H1 (cell line): ENCODE measurements around the gene JAG2. TPM values are rescaled to one million over a fixed set of nuclear protein-coding genes. Genes with fewer than 3 reads are reported as not detected.

Source experiments
- CTCF ChIA-PET: fragments of 300-600 bp; sonication (Branson Sonifier 250); formaldehyde crosslinking; loops from one replicate; lab custom pipeline; 2021; ENCODE audit not compliant: partially characterized antibody; lab: Charles Lee
- POLR2A ChIA-PET: fragments of 300-600 bp; sonication (Branson Sonifier 250); formaldehyde crosslinking; loops from one replicate; lab custom pipeline; 2021; ENCODE audit warnings: inconsistent platforms; ENCODE audit not compliant: partially characterized antibody; lab: Charles Lee
- DNase-seq, 2 experiments: peaks; one replicate each; pipeline versions ENCODE4 v3.0.0 to v3.0.0-alpha.2; 2010 to 2022; ENCODE audit warnings: low spot score in 2 of 2, low read depth in 1 of 2, mixed read lengths in 1 of 2
- FAIRE-seq: peaks from 2 replicates; lab custom pipeline; 2011; peaks lifted over from hg19 to GRCh38; lab: Jason Lieb, UNC
- H2AFZ ChIP-seq: 2 replicates; pipeline ENCODE4 v1.8.1; 2012; ENCODE audit warnings: low read length, inconsistent platforms
- H2AK5ac ChIP-seq: 2 replicates; pipeline ENCODE4 v1.6.1; 2013; ENCODE audit warnings: low read depth, low read length
- H2BK120ac ChIP-seq: replicated peaks from 2 replicates; pipeline ENCODE3; 2013; ENCODE audit warnings: low read depth, low read length, inconsistent platforms
- H2BK12ac ChIP-seq: 2 replicates; pipeline ENCODE4 v1.6.1; 2013; ENCODE audit warnings: low read depth, low read length
- H2BK15ac ChIP-seq: 2 replicates; pipeline ENCODE4 v1.6.1; 2013; ENCODE audit warnings: low read length
- H2BK20ac ChIP-seq: 2 replicates; pipeline ENCODE4 v1.6.1; 2013; ENCODE audit warnings: low read length
- H2BK5ac ChIP-seq: 2 replicates; pipeline ENCODE4 v1.6.1; 2013; ENCODE audit warnings: low read depth, low read length
- H3K14ac ChIP-seq: 2 replicates; pipeline ENCODE4 v1.6.1; 2013; ENCODE audit warnings: inconsistent platforms; ENCODE audit not compliant: insufficient read length
- H3K18ac ChIP-seq: 2 replicates; pipeline ENCODE4 v1.6.1; 2013; ENCODE audit warnings: low read length; ENCODE audit errors: extremely low read depth
- H3K23ac ChIP-seq: 2 replicates; pipeline ENCODE4 v1.6.1; 2013; ENCODE audit warnings: inconsistent platforms; ENCODE audit not compliant: insufficient read length
- H3K23me2 ChIP-seq: 2 replicates; pipeline ENCODE4 v1.6.1; 2013; ENCODE audit warnings: low read depth, low read length
- H3K27ac ChIP-seq: 2 replicates; pipeline ENCODE4 v1.6.1; 2011; ENCODE audit warnings: low read depth, low read length, inconsistent platforms
- H3K27me3 ChIP-seq, 4 experiments: replicated peaks in 1 of 4; 1 replicate in 1 of 4; 2 replicates in 3 of 4; pipeline versions ENCODE4 v1.6.1 to v1.8.1; 2011 to 2013; ENCODE audit warnings: low read length in 3 of 4, mild to moderate bottlenecking in 3 of 4, inconsistent platforms in 2 of 4, mixed read lengths in 2 of 4, moderate library complexity in 1 of 4; ENCODE audit not compliant: control insufficient read depth in 3 of 4, insufficient read depth in 3 of 4; ENCODE audit errors: extremely low read depth in 1 of 4
- H3K36me3 ChIP-seq, 4 experiments: 2 replicates each; pipeline versions ENCODE4 v1.6.1 to v1.8.1; 2011 to 2013; ENCODE audit warnings: mild to moderate bottlenecking in 4 of 4, low read length in 3 of 4, moderate library complexity in 2 of 4, control low read depth in 1 of 4, inconsistent platforms in 1 of 4; ENCODE audit not compliant: insufficient read depth in 4 of 4, control insufficient read depth in 2 of 4
- H3K4ac ChIP-seq: replicated peaks from 2 replicates; pipeline ENCODE3; 2013; ENCODE audit warnings: low read length, low read depth, mixed read lengths, inconsistent platforms; ENCODE audit not compliant: insufficient read length
- H3K4me1 ChIP-seq, 4 experiments: replicated peaks in 1 of 4; 1 replicate in 1 of 4; 2 replicates in 3 of 4; pipeline versions ENCODE4 v1.6.1 to v1.8.1; 2011 to 2013; ENCODE audit warnings: low read length in 3 of 4, inconsistent platforms in 2 of 4, mixed read lengths in 1 of 4; ENCODE audit not compliant: insufficient read depth in 4 of 4, control insufficient read depth in 3 of 4
- H3K4me2 ChIP-seq, 2 experiments: 2 replicates each; pipeline versions ENCODE4 v1.6.1 to v1.8.1; 2011 to 2013; ENCODE audit warnings: low read depth in 2 of 2, low read length in 2 of 2, control low read depth in 1 of 2, inconsistent platforms in 1 of 2, mild to moderate bottlenecking in 1 of 2; ENCODE audit not compliant: insufficient read depth in 1 of 2
- H3K4me3 ChIP-seq, 4 experiments: fragments of 200-600, 300-600 bp in 1 of 4; sonication (generic), shearing (Covaris generic), sonication (Bioruptor Twin) in 1 of 4; 2 replicates each; pipeline versions ENCODE4 v1.5.1 to v1.8.1; 2011 to 2016; ENCODE audit warnings: low read length in 4 of 4, low read depth in 3 of 4, control low read depth in 2 of 4, inconsistent platforms in 2 of 4, mild to moderate bottlenecking in 2 of 4, mixed read lengths in 1 of 4, moderate library complexity in 1 of 4; ENCODE audit not compliant: insufficient read depth in 2 of 4; ENCODE audit errors: extremely low read depth in 1 of 4
- H3K56ac ChIP-seq: replicated peaks from 2 replicates; pipeline ENCODE3; 2013; ENCODE audit warnings: low read depth, mild to moderate bottlenecking, mixed read lengths, low read length, inconsistent platforms; ENCODE audit not compliant: insufficient read length
- H3K79me1 ChIP-seq: 2 replicates; pipeline ENCODE4 v1.6.1; 2013; ENCODE audit warnings: low read depth, low read length, control low read depth
- H3K79me2 ChIP-seq, 2 experiments: 2 replicates each; pipeline versions ENCODE4 v1.6.1 to v1.8.1; 2012 to 2013; ENCODE audit warnings: low read length in 2 of 2, mild to moderate bottlenecking in 2 of 2, inconsistent platforms in 1 of 2; ENCODE audit not compliant: insufficient read depth in 2 of 2, control insufficient read depth in 1 of 2
- H3K9ac ChIP-seq, 4 experiments: replicated peaks in 1 of 4; 1 replicate in 1 of 4; 2 replicates in 3 of 4; pipeline versions ENCODE4 v1.6.1 to v1.8.1; 2011 to 2013; ENCODE audit warnings: low read depth in 3 of 4, low read length in 3 of 4, control low read depth in 2 of 4, mild to moderate bottlenecking in 2 of 4, moderate library complexity in 2 of 4, inconsistent platforms in 1 of 4; ENCODE audit errors: extremely low read depth in 1 of 4
- H3K9me3 ChIP-seq, 2 experiments: 2 replicates each; pipeline versions ENCODE4 v1.6.1 to v1.8.1; 2012 to 2013; ENCODE audit warnings: mild to moderate bottlenecking in 2 of 2, moderate library complexity in 2 of 2, control low read depth in 1 of 2, inconsistent platforms in 1 of 2, low read depth in 1 of 2, low read length in 1 of 2, mixed read lengths in 1 of 2; ENCODE audit not compliant: insufficient read depth in 2 of 2
- H4K20me1 ChIP-seq, 2 experiments: replicated peaks in 1 of 2; 2 replicates each; pipeline versions ENCODE3 to v1.8.1; 2011 to 2013; ENCODE audit warnings: inconsistent platforms in 2 of 2, low read length in 2 of 2, mild to moderate bottlenecking in 1 of 2; ENCODE audit not compliant: insufficient read depth in 2 of 2, control insufficient read depth in 1 of 2
- H4K5ac ChIP-seq: 2 replicates; pipeline ENCODE4 v1.6.1; 2013; ENCODE audit warnings: low read length, low read depth, mixed read lengths, inconsistent platforms; ENCODE audit not compliant: insufficient read length
- H4K8ac ChIP-seq: 2 replicates; pipeline ENCODE4 v1.8.0; 2013; ENCODE audit warnings: mild to moderate bottlenecking, moderate library complexity, low read length, inconsistent platforms; ENCODE audit not compliant: insufficient read depth; ENCODE audit errors: extremely low read depth
- H4K91ac ChIP-seq: replicated peaks from 2 replicates; pipeline ENCODE3; 2013; ENCODE audit warnings: low read length, mixed read lengths, inconsistent platforms; ENCODE audit not compliant: insufficient read length
- ATF2 ChIP-seq: IDR thresholded peaks from 2 replicates; pipeline ENCODE4 v1.6.1; 2012; ENCODE audit warnings: low read length, inconsistent platforms
- ATF3 ChIP-seq: IDR thresholded peaks from 2 replicates; pipeline ENCODE4 v1.6.1; 2011; ENCODE audit warnings: low read depth, mild to moderate bottlenecking, low read length; ENCODE audit not compliant: insufficient read depth
- E2F6 ChIP-seq: IDR thresholded peaks from 2 replicates; pipeline ENCODE4 v1.6.1; 2012; ENCODE audit warnings: inconsistent platforms
- SAP30 ChIP-seq: fragments of 300-600 bp; sonication (generic); IDR thresholded peaks from 2 replicates; pipeline ENCODE4 v1.7.1; 2012; ENCODE audit warnings: low read length, moderate library complexity, mild to moderate bottlenecking, inconsistent platforms; ENCODE audit not compliant: insufficient read depth, insufficient replicate concordance
- whole genome bisulfite sequencing, 2 experiments: shearing (Covaris generic) in 1 of 2; methylation state at CpG; one replicate each; pipeline versions ENCODE4 v1.1.6 to v1.1.7; 2013 to 2015; ENCODE audit warnings: low lambda C conversion rate in 2 of 2, mixed read lengths in 2 of 2, inconsistent platforms in 1 of 2, low coverage in 1 of 2, missing lambda C conversion rate in 1 of 2; ENCODE audit not compliant: insufficient replicate concordance in 2 of 2, insufficient coverage in 1 of 2, insufficient read length in 1 of 2; ENCODE audit errors: extremely low coverage in 1 of 2, missing lambda C conversion rate in 1 of 2; 5-methylcytosine and 5-hydroxymethylcytosine counted together
- polyA plus RNA-seq, 7 experiments: library from polyadenylated mRNA; depleted of rRNA in 3 of 7; stranded (reverse) in 5 of 7; unstranded in 2 of 7; fragments of >200 nt in 5 of 7; fragments of 200-250 nt in 2 of 7; gene quantifications; 1 replicate in 5 of 7; 2 replicates in 1 of 7; 4 replicates in 1 of 7; pipeline versions ENCODE4 v1.2.1 to v1.2.3, GENCODE V29; 2011 to 2013; ENCODE audit warnings: missing spikeins in 2 of 7, mixed read lengths in 2 of 7
- total RNA-seq: library from RNA; stranded (reverse); fragmentation: NEBNext Ultra II Directional; extraction: Animal tissue kit (Norgen Biotek cat#: 25700); gene quantifications from 2 replicates; pipeline ENCODE4 v1.2.1, GENCODE V29; 2021

The JAG2 gene
- total and polyA plus RNA-seq, 2 of the 8 experiments (the other 6 are each of a cell fraction or from before 2014, with no cell fraction given) = 2.8 to 6.2 TPM

GRCh38 chr14:105123064-105123665, 45.4 kb downstream of the JAG2 start:
- H2BK5ac ChIP-seq = no peak overlapping the region
- no peak overlapping the region for H3K23ac ChIP-seq

More at GRCh38 chr14:105123064-105123665, 45.4 kb downstream of the JAG2 start:
- Histone ChIP-seq H2AK5ac (no peak overlapping the region), H3K4me2 (no peak overlapping the region), H4K5ac (no peak overlapping the region), H3K36me3 (no peaks in the 10 kb centered on the region), H2BK20ac (no peak overlapping the region), H3K23me2 (no peaks in the 10 kb centered on the region), H2BK12ac (no peak overlapping the region), H3K4me3 (no peak overlapping the region), H3K4me1 (no peaks in the 10 kb centered on the region), H3K18ac (no peak overlapping the region), H3K56ac (no peak overlapping the region), H4K20me1 (no peaks in the 10 kb centered on the region), H4K8ac (no peak overlapping the region), H3K79me2 (no peaks in the 10 kb centered on the region), H3K9me3 (peaks cover 14 to 17% of the 10 kb centered on the region in 2 experiments), H4K91ac (no peak overlapping the region), H2BK120ac (no peak overlapping the region), H3K14ac (no peak overlapping the region), H3K4ac (no peak overlapping the region), H3K27ac (no peak overlapping the region), H3K27me3 (peaks cover 0 to 2% (median 0%) of the 10 kb centered on the region in 4 experiments; a peak in 1 of 7 replicates), H2BK15ac (no peak overlapping the region), H2AFZ (no peak overlapping the region), H3K79me1 (no peaks in the 10 kb centered on the region), H3K9ac (no peak overlapping the region)
- FAIRE-seq = no peak
- no peak for DNase-seq
- POLR2A ChIA-PET = no interaction called here
- WGBS, 2 experiments = 93% methylated on average over 5 of the region's 5 CpGs; no CpG with 5 or more reads in 1 of the 2 experiments
- no peak for TF ChIP-seq ATF2
- TF ChIP-seq ATF3 = no peak
- no peak for TF ChIP-seq SAP30
- no peak for TF ChIP-seq E2F6
- CTCF ChIA-PET = interaction anchor here (0.8 to 1.4 kb wide), 3 partner anchors 14 to 21 kb away, joined by 3 to 4 read pairs (median 3); no protein-coding TSS in a partner anchor
